ENCODE measurements around the gene TRIM8. TPM values are rescaled to one million over a fixed set of nuclear protein-coding genes. Genes with fewer than 3 reads are reported as not detected.

TRIM8 gene
- total and polyA plus RNA-seq, 2 experiments from 2014 or later: 37.5 to 108 TPM

DNA sequence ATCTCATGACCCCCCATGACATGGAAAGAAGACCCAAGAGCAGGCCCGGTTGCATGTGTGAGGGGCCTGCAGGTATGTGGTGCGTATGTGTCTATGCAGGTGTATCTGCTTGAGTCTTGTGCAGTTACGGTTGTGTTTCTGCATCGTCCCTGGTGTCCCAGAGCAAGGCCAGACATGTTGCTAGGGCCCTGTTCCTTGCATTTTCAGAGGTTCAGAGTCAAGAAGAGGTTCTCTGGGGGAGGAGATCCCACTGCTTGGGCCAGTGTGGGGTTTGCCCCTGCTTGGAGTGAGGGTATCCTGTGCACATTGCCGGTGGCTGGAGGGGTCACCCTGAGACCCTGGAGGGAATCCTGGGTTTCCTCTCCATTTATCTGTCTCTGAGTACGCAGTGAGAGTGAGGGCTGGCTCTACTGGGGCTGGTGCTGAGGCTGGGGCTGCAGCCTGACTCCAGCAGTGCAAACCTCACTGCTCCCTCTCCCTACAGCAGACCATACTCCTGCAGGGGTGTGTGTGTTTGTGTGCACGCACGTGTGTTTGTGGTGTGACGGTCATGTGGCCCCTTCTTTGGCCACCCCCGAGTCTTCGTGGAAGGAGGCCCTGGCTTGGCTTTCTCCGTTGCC, 4.1 kb downstream of the TRIM8 start:
- H3K4me3 ChIP-seq: peak overlapping the region; percentile 88
- no peak for DNase-seq
- peak overlapping the region; percentile 96; the same call in 1 of the 2 replicates for H3K9ac ChIP-seq
- in situ Hi-C loops (cut with MboI): no loop called here
- no peaks in the 10 kb centered on the region for H3K9me3 ChIP-seq (ENCODE audit: low read depth)
- H3K4me1 ChIP-seq (ENCODE audit: insufficient read depth): peaks cover 40% of the 10 kb centered on the region
- H3K27ac ChIP-seq: no peak overlapping the region
- peaks cover 4% of the 10 kb centered on the region; the same call in 1 of the 2 replicates for H3K36me3 ChIP-seq (ENCODE audit: low read depth)
- H3F3A ChIP-seq (ENCODE audit: insufficient read depth): peaks cover 16% of the 10 kb centered on the region; the same call in 1 of the 2 replicates
- H4K20me1 ChIP-seq (ENCODE audit: insufficient read depth): peaks cover 17% of the 10 kb centered on the region; the same call in 1 of the 2 replicates
- WGBS, 2 experiments (ENCODE audit: low coverage in 1 of 2, low lambda C conversion rate in 2 of 2, missing lambda C conversion rate in 2 of 2): 37 to 43% methylated on average over 12 of the region's 12 CpGs
- H2AFZ ChIP-seq: no peak overlapping the region
- peaks cover 88% of the 10 kb centered on the region for H3K79me2 ChIP-seq (ENCODE audit: insufficient read depth)
- H3K27me3 ChIP-seq (replicated peaks; ENCODE audit: insufficient read depth): no peaks in the 10 kb centered on the region
- TF ChIP-seq EZH2 (IDR thresholded peaks at IDR 0.05; ENCODE audit: insufficient read depth, poor library complexity, severe bottlenecking) (no peak), EZH2phosphoT487 (IDR thresholded peaks at IDR 0.05; ENCODE audit: insufficient read depth, low read depth) (no peak)
- peak overlapping the region; percentile 84 for H3K4me2 ChIP-seq (ENCODE audit: unreplicated experiment)
- no peaks in the 10 kb centered on the region for H3K9me2 ChIP-seq (ENCODE audit: insufficient read depth)

DNA sequence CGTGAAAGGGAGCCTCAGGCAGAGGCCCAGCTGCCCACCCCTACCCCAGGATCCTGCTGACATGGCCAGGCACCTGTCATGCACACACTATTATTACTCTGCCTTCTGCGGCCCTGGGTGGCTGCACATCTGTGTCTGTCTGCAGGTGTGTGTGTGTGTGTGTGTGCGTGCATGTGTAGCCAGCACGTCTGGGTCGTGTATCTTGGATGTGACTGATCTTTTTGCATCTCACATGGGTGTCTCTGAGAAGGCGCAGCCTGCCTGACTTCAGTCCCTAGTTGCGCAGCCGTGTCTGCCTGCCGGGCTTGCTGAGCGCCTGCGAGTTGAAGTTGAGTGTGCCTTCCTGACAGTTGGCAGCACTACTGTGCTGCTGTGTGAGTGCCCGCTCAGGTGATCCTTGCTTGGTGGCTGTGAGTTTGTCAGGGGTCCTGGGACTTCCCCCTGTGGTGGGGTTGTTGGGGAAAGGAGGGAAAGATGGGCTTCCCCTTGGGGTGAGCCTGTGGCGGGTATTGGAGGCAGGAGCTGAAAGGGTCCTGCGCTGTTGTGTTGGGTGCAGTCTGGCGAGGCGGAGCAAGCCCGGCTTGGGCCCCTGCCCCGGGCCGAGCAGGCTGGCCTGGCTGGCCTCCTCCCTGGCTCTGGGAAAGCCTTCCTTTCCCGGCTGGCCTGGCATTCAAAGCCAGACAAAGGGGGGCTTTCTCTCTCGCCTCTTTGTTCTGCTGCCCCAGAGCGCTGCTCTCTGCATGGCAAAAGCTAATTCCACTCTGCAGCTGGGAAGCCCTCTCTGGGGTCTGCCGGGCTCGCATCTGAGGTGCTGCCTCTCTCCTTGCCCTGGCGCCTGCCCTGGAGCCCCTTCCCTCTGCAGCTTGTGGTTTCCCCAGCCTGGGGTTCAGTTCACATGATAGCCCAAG, 4.9 kb downstream of the TRIM8 start:
- Histone ChIP-seq H3F3A (ENCODE audit: insufficient read depth) (peaks cover 16% of the 10 kb centered on the region; the same call in 1 of the 2 replicates), H3K9me3 (ENCODE audit: low read depth) (no peaks in the 10 kb centered on the region), H3K36me3 (ENCODE audit: low read depth) (peaks cover 10% of the 10 kb centered on the region; the same call in 1 of the 2 replicates), H2AFZ (no peak overlapping the region), H3K4me2 (ENCODE audit: unreplicated experiment) (peak overlapping the region; percentile 84), H4K20me1 (ENCODE audit: insufficient read depth) (peaks cover 17% of the 10 kb centered on the region; the same call in 1 of the 2 replicates), H3K27me3 (replicated peaks; ENCODE audit: insufficient read depth) (no peaks in the 10 kb centered on the region), H3K4me1 (ENCODE audit: insufficient read depth) (peaks cover 40% of the 10 kb centered on the region), H3K4me3 (peak overlapping the region; percentile 88), H3K27ac (no peak overlapping the region), H3K79me2 (ENCODE audit: insufficient read depth) (peaks cover 93% of the 10 kb centered on the region), H3K9ac (peak overlapping the region; percentile 96), H3K9me2 (ENCODE audit: insufficient read depth) (no peaks in the 10 kb centered on the region)
- DNase-seq: peak; percentile 51
- in situ Hi-C loops (cut with MboI): no loop called here
- TF ChIP-seq EZH2 (IDR thresholded peaks at IDR 0.05; ENCODE audit: insufficient read depth, poor library complexity, severe bottlenecking): no peak
- TF ChIP-seq EZH2phosphoT487 (IDR thresholded peaks at IDR 0.05; ENCODE audit: insufficient read depth, low read depth): no peak
- 22 to 25% methylated on average over 24 to 25 of the region's 25 CpGs for WGBS, 2 experiments (ENCODE audit: low coverage in 1 of 2, low lambda C conversion rate in 2 of 2, missing lambda C conversion rate in 2 of 2)

DNA sequence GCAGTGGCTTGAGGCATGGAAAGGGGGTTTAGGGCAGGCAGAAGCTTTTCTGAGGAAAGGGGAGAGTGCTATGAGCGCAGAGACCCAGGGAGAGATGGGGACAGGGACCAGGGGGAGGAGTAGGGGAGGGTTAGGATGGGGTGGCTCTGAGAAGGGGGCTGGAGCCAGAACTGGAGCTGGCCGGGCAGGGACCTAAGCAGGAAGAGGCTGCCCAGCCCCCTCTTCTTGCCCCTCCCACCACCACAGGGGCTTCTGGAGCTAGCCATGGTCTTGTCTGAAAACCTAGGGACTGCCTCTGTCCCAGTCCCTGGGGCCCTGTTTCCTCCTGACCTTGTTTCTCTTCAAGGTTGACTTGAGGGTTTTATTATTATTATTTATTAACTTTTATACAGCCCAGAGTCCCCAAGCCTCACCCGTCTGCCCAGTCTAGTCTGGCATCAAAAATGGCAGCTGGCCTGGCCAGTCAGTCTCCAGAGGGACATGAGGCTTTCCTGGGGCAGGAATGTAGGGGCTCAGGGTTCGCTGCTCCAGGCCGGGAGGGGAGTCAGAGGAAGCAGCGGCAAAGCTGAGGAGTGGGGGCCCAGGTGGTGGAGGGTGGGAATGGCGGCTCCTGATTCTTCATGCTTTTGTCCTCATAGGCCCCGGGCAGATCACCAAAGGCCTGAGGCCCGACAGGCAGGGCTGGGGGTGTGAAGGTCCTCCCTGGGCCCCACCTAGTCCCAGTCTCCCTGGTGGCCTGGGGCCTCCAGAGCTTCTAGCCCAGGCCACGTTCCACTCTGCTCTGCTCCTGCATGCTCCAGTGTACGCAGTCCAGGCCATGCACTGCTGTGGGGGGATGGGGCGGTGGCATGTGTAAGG, 5.7 kb downstream of the TRIM8 start:
- peak overlapping the region; percentile 84 for H3K4me2 ChIP-seq (ENCODE audit: unreplicated experiment)
- no peaks in the 10 kb centered on the region for H3K9me3 ChIP-seq (ENCODE audit: low read depth)
- H4K20me1 ChIP-seq (ENCODE audit: insufficient read depth): peaks cover 21% of the 10 kb centered on the region; the same call in 1 of the 2 replicates
- H3K9ac ChIP-seq: peak overlapping the region; percentile 96
- H3K4me1 ChIP-seq (ENCODE audit: insufficient read depth): peaks cover 40% of the 10 kb centered on the region
- in situ Hi-C loops (cut with MboI): no loop called here
- H3K79me2 ChIP-seq (ENCODE audit: insufficient read depth): peaks cover 93% of the 10 kb centered on the region
- WGBS, 2 experiments (ENCODE audit: low coverage in 1 of 2, low lambda C conversion rate in 2 of 2, missing lambda C conversion rate in 2 of 2): 68 to 71% methylated on average over 11 to 12 of the region's 12 CpGs
- H3K4me3 ChIP-seq: peak overlapping the region; percentile 88
- no peaks in the 10 kb centered on the region for H3K9me2 ChIP-seq (ENCODE audit: insufficient read depth)
- peaks cover 11% of the 10 kb centered on the region; the same call in 1 of the 2 replicates for H3K36me3 ChIP-seq (ENCODE audit: low read depth)
- H3K27ac ChIP-seq: no peak overlapping the region
- H3F3A ChIP-seq (ENCODE audit: insufficient read depth): peaks cover 16% of the 10 kb centered on the region; the same call in 1 of the 2 replicates
- H3K27me3 ChIP-seq (replicated peaks; ENCODE audit: insufficient read depth): no peaks in the 10 kb centered on the region
- no peak overlapping the region for H2AFZ ChIP-seq
- no peak for TF ChIP-seq EZH2phosphoT487 (IDR thresholded peaks at IDR 0.05; ENCODE audit: insufficient read depth, low read depth)
- TF ChIP-seq EZH2 (IDR thresholded peaks at IDR 0.05; ENCODE audit: insufficient read depth, poor library complexity, severe bottlenecking): no peak
- no peak for DNase-seq

Measured in GM23248 (cell line).